CD8-positive, alpha-beta memory T cell (primary cell): ENCODE measurements around the gene GPHN. TPM values are rescaled to one million over a fixed set of nuclear protein-coding genes. Genes with fewer than 3 reads are reported as not detected.
"Not testable (repeated sequence)": the region's sequence is repeated elsewhere in the genome, so short reads cannot be mapped to it uniquely, and the experiment has no call there.

ENCODE experiments used
- CTCF ChIA-PET: fragments of 350-600 bp; sonication (Branson Sonifier 250); formaldehyde crosslinking; loops from one replicate; lab custom pipeline; 2021; ENCODE audit warnings: antibody characterized with exemption; lab: Charles Lee
- POLR2A ChIA-PET: fragments of 350-600 bp; sonication (Branson Sonifier 250); formaldehyde crosslinking; loops from one replicate; lab custom pipeline; 2021; ENCODE audit warnings: antibody characterized with exemption; lab: Charles Lee
- DNase-seq, 5 donors: peaks; one replicate each; pipeline versions ENCODE4 v3.0.0 to v3.0.0-alpha.2; 2020 to 2022; ENCODE audit warnings: mixed read lengths in 1 of 5
- H3K27ac ChIP-seq: one replicate; pipeline ENCODE4 v1.7.0; 2013; ENCODE audit warnings: low read depth, mild to moderate bottlenecking, low read length, moderate library complexity
- H3K27me3 ChIP-seq: 2 replicates; pipeline ENCODE4 v1.7.0; 2013; ENCODE audit warnings: low read length, mild to moderate bottlenecking; ENCODE audit not compliant: insufficient read depth, poor library complexity, severe bottlenecking
- H3K36me3 ChIP-seq: 2 replicates; pipeline ENCODE4 v1.7.0; 2013; ENCODE audit warnings: mild to moderate bottlenecking, low read length, moderate library complexity; ENCODE audit not compliant: insufficient read depth
- H3K4me1 ChIP-seq: 2 replicates; pipeline ENCODE4 v1.7.0; 2013; ENCODE audit warnings: mild to moderate bottlenecking, low read length, moderate library complexity; ENCODE audit not compliant: insufficient read depth
- H3K4me3 ChIP-seq: 2 replicates; pipeline ENCODE4 v1.7.0; 2013; ENCODE audit warnings: mild to moderate bottlenecking, low read length
- H3K9me3 ChIP-seq: 2 replicates; pipeline ENCODE4 v1.7.0; 2013; ENCODE audit warnings: mild to moderate bottlenecking, low read length
- H3K27ac Mint-ChIP-seq, 8 donors: one replicate each; pipeline ENCODE4 v1.8.0; 2020 to 2021; ENCODE audit warnings: mixed read lengths in 8 of 8, mild to moderate bottlenecking in 6 of 8, inconsistent platforms in 3 of 8, moderate library complexity in 3 of 8
- H3K27me3 Mint-ChIP-seq, 2 donors: one replicate each; pipeline ENCODE4 v1.8.0; 2020 to 2021; ENCODE audit warnings: mixed read lengths in 2 of 2, mild to moderate bottlenecking in 1 of 2, moderate library complexity in 1 of 2
- H3K36me3 Mint-ChIP-seq, 3 donors: one replicate each; pipeline ENCODE4 v1.8.0; 2020 to 2021; ENCODE audit warnings: mixed read lengths in 3 of 3, inconsistent platforms in 1 of 3, mild to moderate bottlenecking in 1 of 3
- H3K4me1 Mint-ChIP-seq, 3 donors: one replicate each; pipeline ENCODE4 v1.8.0; 2020 to 2021; ENCODE audit warnings: mixed read lengths in 3 of 3, inconsistent platforms in 1 of 3, mild to moderate bottlenecking in 1 of 3
- H3K4me3 Mint-ChIP-seq, 7 donors: one replicate each; pipeline ENCODE4 v1.8.0; 2020 to 2021; ENCODE audit warnings: mixed read lengths in 7 of 7, mild to moderate bottlenecking in 6 of 7, moderate library complexity in 4 of 7, inconsistent platforms in 2 of 7
- H3K9me3 Mint-ChIP-seq, 5 donors: one replicate each; pipeline ENCODE4 v1.8.0; 2020 to 2022; ENCODE audit warnings: mixed read lengths in 5 of 5, mild to moderate bottlenecking in 3 of 5, moderate library complexity in 2 of 5, inconsistent platforms in 1 of 5
- polyA plus RNA-seq: library from polyadenylated mRNA; unstranded; fragments of 300-500 nt; fragmentation: Illumina TruSeq; gene quantifications from one replicate; pipeline ENCODE4 v1.2.3, GENCODE V29; 2021
- total RNA-seq, 2 experiments: library from RNA; stranded (reverse); gene quantifications; one replicate each; pipeline ENCODE4 v1.2.3, GENCODE V29; 2021

GPHN gene
- total and polyA plus RNA-seq, 3 experiments from 2014 or later, result 6.3 to 14.8 (median 12.1) TPM

DNA sequence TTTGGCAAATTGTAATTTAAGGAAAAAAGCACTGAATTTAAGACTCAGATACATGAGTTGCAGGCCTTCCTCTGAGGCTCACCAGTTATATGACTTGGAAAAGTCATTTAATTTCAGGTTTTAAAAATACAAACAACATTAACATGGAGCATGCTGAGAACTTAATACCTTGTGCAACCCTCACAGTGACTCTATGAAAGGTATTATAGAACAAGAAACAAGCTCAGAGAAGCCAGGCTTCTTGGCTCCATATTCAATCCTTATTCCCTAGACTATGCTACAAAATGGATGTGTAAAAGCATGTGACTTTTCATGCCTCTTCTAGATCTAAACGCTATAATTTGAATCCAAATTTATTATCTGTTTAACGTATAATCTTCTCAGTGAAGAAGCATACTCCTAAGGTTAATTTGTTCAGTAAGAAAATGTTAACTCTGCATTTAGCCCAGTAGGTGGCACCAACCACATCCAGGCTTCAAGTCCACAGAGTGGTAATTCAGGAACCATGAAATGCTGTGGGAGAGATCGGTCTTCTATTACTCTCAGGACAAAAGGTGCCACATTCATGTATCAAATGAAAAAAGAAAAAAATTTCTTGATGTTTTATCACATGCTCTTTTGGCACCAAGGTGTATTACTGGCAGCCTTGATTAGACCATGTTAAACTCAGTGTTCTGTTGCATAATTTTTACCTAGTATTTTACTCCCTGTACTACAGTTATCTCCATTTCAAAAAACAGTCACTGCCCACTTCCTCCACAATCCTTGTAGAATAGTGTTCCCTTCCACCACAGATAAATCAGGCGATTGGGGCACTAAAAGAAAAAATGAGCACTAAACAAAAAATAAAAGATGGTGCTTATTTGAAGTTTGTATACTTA, 12.5 kb upstream of the GPHN start:
- H3K27me3 Mint-ChIP-seq, result peaks cover 0 to 2% of the 10 kb centered on the region in 2 donors
- ChIA-PET POLR2A (no interaction called here), CTCF (interaction anchor here (1.4 kb wide), 1 partner anchor 12 kb away, joined by 3 read pairs; the partner anchor contains the start of gene GPHN)
- no peak overlapping the region for H3K27ac Mint-ChIP-seq
- Histone ChIP-seq H3K4me3 (no peak overlapping the region), H3K27ac (no peak overlapping the region), H3K27me3 (no peaks in the 10 kb centered on the region), H3K36me3 (no peaks in the 10 kb centered on the region), H3K9me3 (no peaks in the 10 kb centered on the region), H3K4me1 (peaks cover 8% of the 10 kb centered on the region)
- no peak overlapping the region for H3K4me3 Mint-ChIP-seq
- peaks cover 4 to 6% (median 5%) of the 10 kb centered on the region in 3 donors for H3K4me1 Mint-ChIP-seq
- H3K9me3 Mint-ChIP-seq, result no peaks in the 10 kb centered on the region
- H3K36me3 Mint-ChIP-seq, result no peaks in the 10 kb centered on the region
- peak in 3 of 5 donors; percentile 2 to 36 (median 24) for DNase-seq

DNA sequence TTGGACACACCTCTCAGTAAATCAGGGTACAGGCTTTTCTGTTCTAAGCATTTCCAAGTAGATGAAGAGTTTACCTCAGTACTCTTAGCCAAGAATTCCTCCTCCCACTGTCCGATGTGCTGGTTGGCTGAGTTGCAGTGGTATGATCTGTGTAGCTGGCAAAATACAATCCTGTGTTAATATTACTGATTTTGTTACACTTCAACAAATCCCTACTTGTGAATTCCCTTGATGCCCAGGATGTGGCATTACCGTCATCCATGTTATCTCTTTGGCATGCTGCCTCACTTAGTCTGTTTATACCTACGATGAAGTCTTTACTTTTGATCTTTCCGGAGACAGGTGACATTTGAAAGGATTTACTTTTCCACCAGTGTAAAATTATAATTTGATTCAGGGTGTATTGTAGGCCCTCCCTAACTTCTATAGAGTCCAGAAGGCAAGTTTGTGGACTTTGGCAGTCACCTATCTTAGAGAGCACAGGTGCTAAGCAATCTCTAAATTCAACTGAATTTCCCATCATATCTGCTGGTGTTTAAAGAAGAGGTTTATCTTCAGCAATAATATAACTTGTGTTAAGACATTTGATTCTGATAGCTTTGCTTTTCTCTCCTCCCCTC, 11.6 kb upstream of the GPHN start:
- H3K4me1 Mint-ChIP-seq, result peaks cover 4 to 6% (median 5%) of the 10 kb centered on the region in 3 donors
- Histone ChIP-seq H3K4me1 (peaks cover 8% of the 10 kb centered on the region), H3K9me3 (no peaks in the 10 kb centered on the region), H3K27ac (no peak overlapping the region), H3K4me3 (no peak overlapping the region), H3K36me3 (no peaks in the 10 kb centered on the region), H3K27me3 (no peaks in the 10 kb centered on the region)
- no peak overlapping the region for H3K4me3 Mint-ChIP-seq
- no peak for DNase-seq
- CTCF ChIA-PET, result interaction anchor here (1.2 to 1.4 kb wide), 2 partner anchors 11 kb away, joined by 3 to 8 read pairs; partner anchors contain the start of gene GPHN
- H3K9me3 Mint-ChIP-seq, result no peaks in the 10 kb centered on the region
- H3K36me3 Mint-ChIP-seq, result no peaks in the 10 kb centered on the region
- peaks cover 0 to 2% of the 10 kb centered on the region in 2 donors for H3K27me3 Mint-ChIP-seq
- no peak overlapping the region for H3K27ac Mint-ChIP-seq
- POLR2A ChIA-PET, result no interaction called here

DNA sequence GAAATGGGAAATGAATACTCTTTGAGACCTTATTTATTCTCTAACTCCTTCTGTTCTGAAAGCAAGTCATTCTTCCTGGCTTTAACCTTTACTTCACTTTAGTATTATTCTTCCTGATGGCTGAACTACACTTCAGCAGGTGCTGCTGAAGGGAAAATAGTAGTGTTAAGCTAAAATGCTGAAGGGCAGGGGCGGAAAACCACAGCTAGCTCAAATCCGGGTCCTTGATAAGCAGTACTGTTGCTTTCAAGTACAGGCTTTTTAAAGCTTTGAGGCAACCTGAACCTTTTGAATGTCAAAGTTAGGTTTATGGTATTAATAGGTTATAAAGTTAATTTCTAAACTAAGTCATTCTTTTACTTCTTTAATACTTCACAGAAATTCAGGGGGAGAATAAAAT, 11.0 kb upstream of the GPHN start:
- no peak overlapping the region for H3K4me3 ChIP-seq
- H3K27ac ChIP-seq, result no peak overlapping the region
- no peaks in the 10 kb centered on the region for H3K27me3 ChIP-seq
- no peaks in the 10 kb centered on the region for H3K36me3 ChIP-seq
- DNase-seq, result no peak
- Mint-ChIP-seq H3K27me3 (peaks cover 0 to under 1% of the 10 kb centered on the region in 2 donors), H3K36me3 (no peaks in the 10 kb centered on the region), H3K9me3 (no peaks in the 10 kb centered on the region), H3K4me3 (no peak overlapping the region), H3K4me1 (peaks cover 4 to 6% (median 5%) of the 10 kb centered on the region in 3 donors), H3K27ac (peak overlapping the region in 1 of 8 donors; percentile 30)
- peaks cover 8% of the 10 kb centered on the region for H3K4me1 ChIP-seq
- ChIA-PET CTCF (interaction anchor here (1.2 kb wide), 1 partner anchor 11 kb away, joined by 8 read pairs; the partner anchor contains the start of gene GPHN), POLR2A (no interaction called here)
- H3K9me3 ChIP-seq, result no peaks in the 10 kb centered on the region

DNA sequence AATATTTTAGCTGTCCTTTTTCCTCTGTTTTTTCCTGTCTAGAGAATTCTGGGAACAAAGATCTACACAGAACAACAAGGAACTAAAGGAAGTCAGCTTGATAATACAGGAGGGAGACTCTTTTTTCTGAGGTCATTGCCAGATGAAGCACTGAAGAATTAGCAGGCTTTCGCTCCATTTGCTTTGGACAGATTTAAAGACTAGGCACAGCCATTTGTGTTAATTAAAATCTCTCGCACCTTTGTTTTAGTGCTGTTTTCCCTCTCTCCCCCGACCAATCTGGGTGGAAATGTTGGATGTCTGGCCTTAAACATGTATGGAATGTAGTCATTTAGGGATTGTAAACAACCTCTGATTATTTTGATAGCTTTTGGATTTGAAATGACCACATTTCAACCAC, 9.6 kb upstream of the GPHN start:
- DNase-seq, result no peak
- Histone ChIP-seq H3K9me3 (no peaks in the 10 kb centered on the region), H3K36me3 (no peaks in the 10 kb centered on the region), H3K27me3 (no peaks in the 10 kb centered on the region), H3K4me1 (peaks cover 8% of the 10 kb centered on the region), H3K4me3 (no peak overlapping the region), H3K27ac (no peak overlapping the region)
- H3K4me1 Mint-ChIP-seq, result peaks cover 4 to 6% (median 5%) of the 10 kb centered on the region in 3 donors
- ChIA-PET POLR2A (no interaction called here), CTCF (no interaction called here)
- peaks cover 0 to 2% of the 10 kb centered on the region in 2 donors for H3K27me3 Mint-ChIP-seq
- H3K36me3 Mint-ChIP-seq, result peaks cover 0 to 2% (median 0%) of the 10 kb centered on the region in 3 donors
- no peak overlapping the region for H3K4me3 Mint-ChIP-seq
- no peaks in the 10 kb centered on the region for H3K9me3 Mint-ChIP-seq
- no peak overlapping the region for H3K27ac Mint-ChIP-seq

DNA sequence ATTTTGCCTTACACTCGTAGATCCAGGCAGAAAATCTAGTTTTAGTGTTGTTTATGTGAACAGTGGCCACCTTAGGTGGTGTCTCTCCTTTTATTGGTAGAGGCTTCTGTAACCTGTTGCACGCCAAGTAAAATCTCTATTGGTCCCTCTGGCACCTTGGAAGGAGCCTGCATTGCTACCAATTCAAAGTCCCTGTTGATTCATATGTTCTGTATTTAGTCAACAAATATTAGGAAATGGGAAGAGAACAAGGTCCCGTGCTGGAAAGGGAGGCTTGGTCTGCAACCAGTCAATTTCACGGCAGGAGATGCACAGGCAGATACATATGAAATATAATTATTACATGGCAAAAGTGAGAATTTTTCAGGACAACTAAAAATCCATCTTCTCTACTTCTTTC, 6.4 kb upstream of the GPHN start:
- Mint-ChIP-seq H3K4me1 (peaks cover 4 to 5% (median 5%) of the 10 kb centered on the region in 3 donors), H3K27ac (no peak overlapping the region), H3K9me3 (no peaks in the 10 kb centered on the region), H3K4me3 (peak overlapping the region in 1 of 7 donors; percentile 1), H3K27me3 (peaks cover 2 to 5% of the 10 kb centered on the region in 2 donors), H3K36me3 (peaks cover 0 to 2% (median 0%) of the 10 kb centered on the region in 3 donors)
- Histone ChIP-seq H3K27ac (no peak overlapping the region), H3K36me3 (no peaks in the 10 kb centered on the region), H3K4me1 (peaks cover 6% of the 10 kb centered on the region), H3K27me3 (no peaks in the 10 kb centered on the region), H3K4me3 (no peak overlapping the region), H3K9me3 (no peaks in the 10 kb centered on the region)
- CTCF ChIA-PET, result no interaction called here
- no peak for DNase-seq
- POLR2A ChIA-PET, result no interaction called here

DNA sequence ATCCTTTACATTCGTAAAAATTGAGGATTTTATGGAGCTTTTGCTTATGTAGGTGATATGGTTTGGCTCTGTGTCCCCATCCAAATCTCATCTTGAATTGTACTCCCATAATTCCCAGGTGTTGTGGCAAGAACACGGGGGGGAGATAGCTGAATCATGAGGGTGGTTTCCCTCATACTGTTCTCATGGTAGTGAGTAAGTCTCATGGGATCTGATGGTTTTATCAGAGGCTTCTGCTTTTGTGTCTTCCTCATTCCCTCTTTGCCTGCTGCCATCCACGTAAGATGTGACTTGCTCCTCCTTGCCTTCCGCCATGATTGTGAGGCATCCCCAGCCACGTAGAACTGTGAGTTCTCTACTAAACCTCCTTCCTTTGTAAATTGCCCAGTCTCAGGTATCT, 5.1 kb upstream of the GPHN start:
- Mint-ChIP-seq H3K27me3 (peaks cover 2 to 12% of the 10 kb centered on the region in 2 donors), H3K4me1 (peaks cover 7 to 13% (median 12%) of the 10 kb centered on the region in 3 donors)
- CTCF ChIA-PET, H3K27ac ChIP-seq, H3K9me3 ChIP-seq, H3K4me3 ChIP-seq, DNase-seq, H3K4me1 ChIP-seq, H3K4me3 Mint-ChIP-seq, H3K36me3 ChIP-seq, H3K36me3 Mint-ChIP-seq, POLR2A ChIA-PET, H3K27ac Mint-ChIP-seq, H3K27me3 ChIP-seq, H3K9me3 Mint-ChIP-seq: not testable (repeated sequence)

DNA sequence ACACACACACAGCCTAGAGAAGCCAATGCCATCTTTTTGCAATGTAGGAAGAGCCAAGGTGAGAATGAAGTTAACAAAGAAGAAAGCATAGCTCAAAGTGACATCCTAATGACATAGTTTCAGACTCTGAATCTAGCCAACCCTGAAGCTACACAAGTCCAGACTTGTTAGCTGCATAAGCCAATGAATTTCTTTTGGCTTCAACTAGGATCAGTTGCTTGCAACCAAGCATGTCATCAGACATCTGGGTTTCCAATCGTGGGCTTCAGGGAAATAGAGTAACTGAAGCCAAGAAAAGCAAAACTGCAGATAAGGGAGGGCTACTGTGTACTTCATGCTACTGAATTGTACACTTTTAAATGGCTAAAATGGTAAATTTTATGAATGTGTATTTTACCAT, 4.4 kb upstream of the GPHN start:
- Histone ChIP-seq H3K4me3 (no peak overlapping the region), H3K36me3 (no peaks in the 10 kb centered on the region), H3K9me3 (no peaks in the 10 kb centered on the region), H3K27me3 (no peaks in the 10 kb centered on the region), H3K27ac (no peak overlapping the region), H3K4me1 (no peaks in the 10 kb centered on the region)
- CTCF ChIA-PET, result no interaction called here
- Mint-ChIP-seq H3K27ac (no peak overlapping the region), H3K4me3 (peak overlapping the region in 1 of 7 donors; percentile 23), H3K36me3 (peaks cover 0 to 6% (median 2%) of the 10 kb centered on the region in 3 donors), H3K9me3 (no peaks in the 10 kb centered on the region), H3K4me1 (peaks cover 8 to 19% (median 13%) of the 10 kb centered on the region in 3 donors), H3K27me3 (peaks cover 2 to 12% of the 10 kb centered on the region in 2 donors)
- POLR2A ChIA-PET, result no interaction called here
- DNase-seq, result no peak
